ENCODE measurements around the gene RNF183. TPM values are rescaled to one million over a fixed set of nuclear protein-coding genes. Genes with fewer than 3 reads are reported as not detected.

Gene RNF183
- polyA plus RNA-seq, 1 of the 3 experiments (the other 2 are of a cell fraction) = not detected

GRCh38 chr9:113298311-113298710 lies 4.9 kb downstream of the RNF183 start:
- H3K4me2 ChIP-seq = no peak overlapping the region
- H3K4me1 ChIP-seq (ENCODE audit: control insufficient read depth in 1 of 2, insufficient read depth in 2 of 2, low read depth in 1 of 2, low read length in 1 of 2) = no peaks in the 10 kb centered on the region
- H3K27ac ChIP-seq (ENCODE audit: low read depth in 2 of 2, low read length in 1 of 2) = no peak overlapping the region
- no peaks in the 10 kb centered on the region for H3K79me2 ChIP-seq (ENCODE audit: insufficient read depth)
- no peaks in the 10 kb centered on the region for H3K9me2 ChIP-seq
- ChIA-PET CTCF (interaction anchor here (1.2 to 2.1 kb wide), 2 partner anchors 24 to 68 kb away, joined by 3 to 7 read pairs; no protein-coding TSS in a partner anchor), POLR2A (no interaction called here)
- H3K36me3 ChIP-seq (replicated peaks in 1 of 2; ENCODE audit: control insufficient read depth in 1 of 2, insufficient read depth in 2 of 2, low read length in 1 of 2) = peaks cover 0 to 4% of the 10 kb centered on the region in 2 experiments
- H4K20me1 ChIP-seq (ENCODE audit: insufficient read depth) = no peaks in the 10 kb centered on the region
- H2AFZ ChIP-seq (ENCODE audit: low read depth) = no peak overlapping the region
- H3K9me3 ChIP-seq = no peaks in the 10 kb centered on the region
- WGBS (ENCODE audit: low lambda C conversion rate) = 69% methylated on average over 6 of the region's 8 CpGs
- TF ChIP-seq USF2 (IDR thresholded peaks at IDR 0.05; ENCODE audit: borderline replicate concordance, low read depth, low read length) (no peak), GATA2 (CRISPR knock-in tag; IDR thresholded peaks at IDR 0.05) (no peak), GABPA (IDR thresholded peaks at IDR 0.05; ENCODE audit: low read depth) (no peak), ELF1 (IDR thresholded peaks at IDR 0.05) (no peak), NFIC (IDR thresholded peaks at IDR 0.05; ENCODE audit: borderline replicate concordance) (no peak), EP300 (IDR thresholded peaks at IDR 0.05; ENCODE audit: borderline replicate concordance in 1 of 2, low read depth in 1 of 2, low read length in 1 of 2) (no peak), SMC3 (IDR thresholded peaks at IDR 0.05; ENCODE audit: low read depth, low read length) (no peak), FOXM1 (IDR thresholded peaks at IDR 0.05; ENCODE audit: low read depth) (no peak), TAF1 (IDR thresholded peaks at IDR 0.05; ENCODE audit: borderline replicate concordance, low read depth, low read length) (no peak)
- TF ChIP-seq, protein P1, sequence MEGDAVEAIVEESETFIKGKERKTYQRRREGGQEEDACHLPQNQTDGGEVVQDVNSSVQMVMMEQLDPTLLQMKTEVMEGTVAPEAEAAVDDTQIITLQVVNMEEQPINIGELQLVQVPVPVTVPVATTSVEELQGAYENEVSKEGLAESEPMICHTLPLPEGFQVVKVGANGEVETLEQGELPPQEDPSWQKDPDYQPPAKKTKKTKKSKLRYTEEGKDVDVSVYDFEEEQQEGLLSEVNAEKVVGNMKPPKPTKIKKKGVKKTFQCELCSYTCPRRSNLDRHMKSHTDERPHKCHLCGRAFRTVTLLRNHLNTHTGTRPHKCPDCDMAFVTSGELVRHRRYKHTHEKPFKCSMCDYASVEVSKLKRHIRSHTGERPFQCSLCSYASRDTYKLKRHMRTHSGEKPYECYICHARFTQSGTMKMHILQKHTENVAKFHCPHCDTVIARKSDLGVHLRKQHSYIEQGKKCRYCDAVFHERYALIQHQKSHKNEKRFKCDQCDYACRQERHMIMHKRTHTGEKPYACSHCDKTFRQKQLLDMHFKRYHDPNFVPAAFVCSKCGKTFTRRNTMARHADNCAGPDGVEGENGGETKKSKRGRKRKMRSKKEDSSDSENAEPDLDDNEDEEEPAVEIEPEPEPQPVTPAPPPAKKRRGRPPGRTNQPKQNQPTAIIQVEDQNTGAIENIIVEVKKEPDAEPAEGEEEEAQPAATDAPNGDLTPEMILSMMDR (IDR thresholded peaks at IDR 0.05) = no peak
- DNase-seq = no peak
- H3F3A ChIP-seq (replicated peaks; ENCODE audit: insufficient read depth) = peaks cover 6% of the 10 kb centered on the region
- H3K4me3 ChIP-seq (ENCODE audit: low read depth in 2 of 2, low read length in 1 of 2) = no peak overlapping the region
- H3K27me3 ChIP-seq (ENCODE audit: insufficient read depth) = no peaks in the 10 kb centered on the region
- H3K9ac ChIP-seq = no peak overlapping the region

GRCh38 chr9:113296796-113297558 lies 6.2 kb downstream of the RNF183 start:
- ChIA-PET POLR2A (interaction anchor here (0.5 to 1.2 kb wide), 5 partner anchors 21 to 1427 kb away, joined by 3 to 5 read pairs (median 3); partner anchors contain the start of genes CDC26 and PRPF4), CTCF (interaction anchor here (1.0 to 3.8 kb wide), 6 partner anchors 9 to 294 kb away, joined by 3 to 14 read pairs (median 3); partner anchors contain the start of genes ALAD and CDC26)

More at GRCh38 chr9:113296796-113297558, 6.2 kb downstream of the RNF183 start:
- H2AFZ ChIP-seq (ENCODE audit: low read depth) = no peak overlapping the region
- DNase-seq = no peak
- no peak for TF ChIP-seq TAF1 (IDR thresholded peaks at IDR 0.05; ENCODE audit: borderline replicate concordance, low read depth, low read length)
- TF ChIP-seq, protein P2, sequence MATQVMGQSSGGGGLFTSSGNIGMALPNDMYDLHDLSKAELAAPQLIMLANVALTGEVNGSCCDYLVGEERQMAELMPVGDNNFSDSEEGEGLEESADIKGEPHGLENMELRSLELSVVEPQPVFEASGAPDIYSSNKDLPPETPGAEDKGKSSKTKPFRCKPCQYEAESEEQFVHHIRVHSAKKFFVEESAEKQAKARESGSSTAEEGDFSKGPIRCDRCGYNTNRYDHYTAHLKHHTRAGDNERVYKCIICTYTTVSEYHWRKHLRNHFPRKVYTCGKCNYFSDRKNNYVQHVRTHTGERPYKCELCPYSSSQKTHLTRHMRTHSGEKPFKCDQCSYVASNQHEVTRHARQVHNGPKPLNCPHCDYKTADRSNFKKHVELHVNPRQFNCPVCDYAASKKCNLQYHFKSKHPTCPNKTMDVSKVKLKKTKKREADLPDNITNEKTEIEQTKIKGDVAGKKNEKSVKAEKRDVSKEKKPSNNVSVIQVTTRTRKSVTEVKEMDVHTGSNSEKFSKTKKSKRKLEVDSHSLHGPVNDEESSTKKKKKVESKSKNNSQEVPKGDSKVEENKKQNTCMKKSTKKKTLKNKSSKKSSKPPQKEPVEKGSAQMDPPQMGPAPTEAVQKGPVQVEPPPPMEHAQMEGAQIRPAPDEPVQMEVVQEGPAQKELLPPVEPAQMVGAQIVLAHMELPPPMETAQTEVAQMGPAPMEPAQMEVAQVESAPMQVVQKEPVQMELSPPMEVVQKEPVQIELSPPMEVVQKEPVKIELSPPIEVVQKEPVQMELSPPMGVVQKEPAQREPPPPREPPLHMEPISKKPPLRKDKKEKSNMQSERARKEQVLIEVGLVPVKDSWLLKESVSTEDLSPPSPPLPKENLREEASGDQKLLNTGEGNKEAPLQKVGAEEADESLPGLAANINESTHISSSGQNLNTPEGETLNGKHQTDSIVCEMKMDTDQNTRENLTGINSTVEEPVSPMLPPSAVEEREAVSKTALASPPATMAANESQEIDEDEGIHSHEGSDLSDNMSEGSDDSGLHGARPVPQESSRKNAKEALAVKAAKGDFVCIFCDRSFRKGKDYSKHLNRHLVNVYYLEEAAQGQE (IDR thresholded peaks at IDR 0.05; ENCODE audit: low read depth, low read length) = no peak
- TF ChIP-seq JUND (IDR thresholded peaks at IDR 0.05) = no peak
- TF ChIP-seq SIN3A (IDR thresholded peaks at IDR 0.05; ENCODE audit: borderline replicate concordance, low read depth, low read length) = no peak
- TF ChIP-seq NRF1 (IDR thresholded peaks at IDR 0.05; ENCODE audit: low read depth, low read length) = no peak
- no peak for TF ChIP-seq MXI1 (IDR thresholded peaks at IDR 0.05; ENCODE audit: low read depth, low read length)
- no peak for TF ChIP-seq USF2 (IDR thresholded peaks at IDR 0.05; ENCODE audit: borderline replicate concordance, low read depth, low read length)
- TF ChIP-seq RAD21 (IDR thresholded peaks at IDR 0.05; ENCODE audit: low read length) = no peak
- TF ChIP-seq CHD2 (IDR thresholded peaks at IDR 0.05; ENCODE audit: low read length, partially characterized antibody) = no peak
- no peak overlapping the region for H3K4me3 ChIP-seq (ENCODE audit: low read depth in 2 of 2, low read length in 1 of 2)
- no peaks in the 10 kb centered on the region for H3K27me3 ChIP-seq (ENCODE audit: insufficient read depth)
- H3K36me3 ChIP-seq (replicated peaks in 1 of 2; ENCODE audit: control insufficient read depth in 1 of 2, insufficient read depth in 2 of 2, low read length in 1 of 2) = peaks cover 10 to 15% of the 10 kb centered on the region in 2 experiments
- no peaks in the 10 kb centered on the region for H3K4me1 ChIP-seq (ENCODE audit: control insufficient read depth in 1 of 2, insufficient read depth in 2 of 2, low read depth in 1 of 2, low read length in 1 of 2)
- 73% methylated on average over 9 of the region's 9 CpGs for WGBS (ENCODE audit: low lambda C conversion rate)
- H3K9me3 ChIP-seq = no peaks in the 10 kb centered on the region
- no peak overlapping the region for H3K4me2 ChIP-seq
- no peaks in the 10 kb centered on the region for H3K9me2 ChIP-seq
- H3K9ac ChIP-seq = no peak overlapping the region
- no peak overlapping the region for H3K27ac ChIP-seq (ENCODE audit: low read depth in 2 of 2, low read length in 1 of 2)
- H4K20me1 ChIP-seq (ENCODE audit: insufficient read depth) = no peaks in the 10 kb centered on the region
- peaks cover 15% of the 10 kb centered on the region for H3F3A ChIP-seq (replicated peaks; ENCODE audit: insufficient read depth)
- no peaks in the 10 kb centered on the region for H3K79me2 ChIP-seq (ENCODE audit: insufficient read depth)

Measured in SK-N-SH (cell line).